HG03378 (cell line): ENCODE data around the gene MEGF11.
A peak's percentile ranks its signal among the peaks of the same experiment; 100 is the strongest.

Experiments used
- ATAC-seq: cut with Tn5 transposase; IDR thresholded peaks from one replicate; pipeline ENCODE4 v1.9.1; 2021; ENCODE audit warnings: mild to moderate bottlenecking, moderate library complexity; ENCODE audit not compliant: unreplicated experiment

The MEGF11 gene

DNA sequence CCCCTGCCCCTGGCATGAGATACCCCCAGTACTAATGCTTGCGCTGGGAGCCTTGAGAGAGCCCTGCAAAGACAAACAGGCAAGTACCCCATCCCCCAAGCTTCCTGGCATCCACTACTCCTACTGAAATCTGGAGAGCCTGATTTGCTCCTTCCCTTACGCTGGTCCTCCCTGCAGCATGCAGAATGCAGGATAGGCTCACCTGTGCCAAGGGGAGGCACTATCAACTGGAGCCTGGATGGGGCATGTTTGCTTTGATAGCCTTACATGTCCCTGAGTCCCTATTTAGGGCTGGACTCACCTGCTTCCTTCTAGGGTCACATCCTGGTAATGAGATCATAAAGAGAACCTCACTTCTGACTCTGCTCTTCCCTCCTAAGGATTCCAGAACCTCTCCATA is 341.3 kb downstream of the MEGF11 start:
- no peak for ATAC-seq

DNA sequence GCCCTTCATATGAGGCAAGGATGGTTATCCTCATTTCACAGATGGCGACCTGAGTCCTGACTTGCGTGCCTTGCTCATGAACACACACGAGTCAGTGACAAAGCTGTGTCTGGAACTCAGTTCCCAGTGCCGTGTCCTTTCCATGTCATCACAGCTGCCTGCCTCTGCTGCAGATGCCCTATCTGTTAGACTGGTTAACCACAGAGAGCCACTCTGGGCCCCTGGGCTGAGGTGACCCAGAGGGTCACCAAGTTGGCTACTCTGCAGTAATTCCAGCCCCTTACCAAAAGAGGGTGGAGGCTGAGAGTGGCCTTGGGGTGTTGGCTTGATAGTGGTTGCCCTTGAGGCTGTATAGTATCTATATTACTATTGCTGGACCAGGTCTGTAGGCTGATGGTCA is 343.2 kb downstream of the MEGF11 start:
- ATAC-seq = no peak

DNA sequence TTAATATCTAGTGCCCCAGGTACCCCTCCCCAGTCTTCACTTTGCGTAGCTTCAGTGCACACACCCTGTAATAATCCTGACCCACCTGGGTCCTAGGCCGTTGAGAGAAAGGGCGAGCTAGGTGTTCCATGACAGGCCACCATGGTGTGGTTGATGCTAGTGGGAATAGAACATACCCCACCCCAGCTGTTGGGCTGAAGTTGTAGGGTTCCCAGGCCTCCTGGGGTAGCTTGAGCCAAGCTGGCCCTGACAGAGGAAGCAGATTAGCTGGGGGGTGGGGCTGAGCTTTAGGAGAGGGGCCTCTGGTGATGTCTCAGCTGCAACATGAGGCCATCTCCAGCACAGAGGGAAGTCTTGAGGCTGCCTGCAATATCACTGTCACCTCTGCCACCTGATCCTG is 343.7 kb downstream of the MEGF11 start:
- no peak for ATAC-seq

DNA sequence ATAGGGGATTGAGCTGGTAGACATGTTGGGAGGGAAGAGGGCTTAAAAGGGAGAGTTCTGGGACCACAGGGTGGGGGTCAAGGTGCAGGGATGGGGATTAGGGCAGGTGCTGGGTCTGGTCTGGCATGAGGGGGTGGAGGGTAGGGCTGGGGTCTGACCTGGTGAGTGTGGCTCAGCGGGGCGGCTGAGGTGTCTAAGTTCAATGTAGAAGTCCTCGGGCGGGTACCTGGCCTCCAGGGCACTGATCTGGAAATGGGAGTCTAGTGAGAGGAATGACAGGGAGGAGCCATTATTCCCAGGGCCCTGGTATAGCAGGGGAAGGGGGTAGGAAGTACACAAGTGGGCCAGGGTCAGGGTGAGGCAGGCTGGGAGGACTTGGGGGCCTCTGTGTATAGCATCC is 344.7 kb downstream of the MEGF11 start:
- ATAC-seq = no peak

DNA sequence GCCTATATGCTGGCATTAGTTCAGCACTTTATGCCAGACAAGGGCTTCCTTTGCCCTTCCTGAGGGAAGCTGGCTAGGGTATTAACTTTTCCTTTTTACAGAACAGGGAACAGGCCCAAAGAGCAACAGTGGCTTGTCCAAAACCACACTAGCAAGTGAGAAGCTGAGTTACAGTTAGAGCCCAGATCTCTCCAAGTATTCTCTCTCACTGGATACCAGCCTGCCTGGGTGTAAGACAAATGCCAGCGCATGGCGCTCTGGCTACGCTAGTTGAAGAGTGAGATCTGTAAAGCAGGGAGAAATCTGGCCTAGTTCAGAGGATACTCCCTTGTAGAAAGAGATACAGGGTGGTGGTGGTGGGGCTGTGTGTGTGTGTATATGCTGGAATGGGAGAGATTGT is 345.9 kb downstream of the MEGF11 start:
- no peak for ATAC-seq

DNA sequence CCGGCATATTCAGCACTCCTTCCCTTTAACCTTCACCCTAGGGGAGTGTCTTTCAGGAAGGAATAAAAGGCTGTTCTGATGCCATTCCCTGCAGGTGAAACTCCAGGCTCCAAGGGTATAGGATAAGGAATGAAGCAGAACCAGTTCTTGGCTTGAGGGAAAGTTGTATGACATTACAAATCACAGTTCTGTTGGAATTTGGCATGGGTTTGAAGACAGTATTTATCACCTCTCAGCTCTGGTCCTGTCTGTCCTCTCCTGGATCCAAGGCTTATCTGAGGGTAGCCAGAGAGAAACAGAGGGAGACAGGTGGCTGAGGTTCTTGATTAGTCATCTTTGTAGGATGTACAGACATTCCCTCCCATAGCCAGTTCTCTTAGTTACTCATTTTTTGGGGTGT is 347.2 kb downstream of the MEGF11 start:
- no peak for ATAC-seq

DNA sequence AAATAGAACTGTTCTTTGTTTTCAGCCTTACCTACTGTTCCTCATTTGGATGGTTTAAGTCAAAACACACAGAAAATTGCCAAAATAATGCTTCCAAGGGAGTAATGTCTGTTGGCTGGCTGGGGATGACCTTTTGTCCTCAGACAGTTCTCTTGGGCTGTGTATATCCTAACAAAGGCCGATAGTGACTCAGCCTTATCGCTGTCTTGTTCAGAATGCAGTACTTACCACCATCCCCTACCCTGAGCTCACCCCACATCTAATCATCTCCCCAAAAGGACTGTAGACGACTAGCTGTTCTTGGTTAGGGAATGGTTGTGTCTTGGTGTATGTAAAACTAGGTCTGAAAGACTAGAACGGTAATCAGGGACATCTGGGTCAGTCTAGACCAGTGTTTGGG is 349.2 kb downstream of the MEGF11 start:
- no peak for ATAC-seq

DNA sequence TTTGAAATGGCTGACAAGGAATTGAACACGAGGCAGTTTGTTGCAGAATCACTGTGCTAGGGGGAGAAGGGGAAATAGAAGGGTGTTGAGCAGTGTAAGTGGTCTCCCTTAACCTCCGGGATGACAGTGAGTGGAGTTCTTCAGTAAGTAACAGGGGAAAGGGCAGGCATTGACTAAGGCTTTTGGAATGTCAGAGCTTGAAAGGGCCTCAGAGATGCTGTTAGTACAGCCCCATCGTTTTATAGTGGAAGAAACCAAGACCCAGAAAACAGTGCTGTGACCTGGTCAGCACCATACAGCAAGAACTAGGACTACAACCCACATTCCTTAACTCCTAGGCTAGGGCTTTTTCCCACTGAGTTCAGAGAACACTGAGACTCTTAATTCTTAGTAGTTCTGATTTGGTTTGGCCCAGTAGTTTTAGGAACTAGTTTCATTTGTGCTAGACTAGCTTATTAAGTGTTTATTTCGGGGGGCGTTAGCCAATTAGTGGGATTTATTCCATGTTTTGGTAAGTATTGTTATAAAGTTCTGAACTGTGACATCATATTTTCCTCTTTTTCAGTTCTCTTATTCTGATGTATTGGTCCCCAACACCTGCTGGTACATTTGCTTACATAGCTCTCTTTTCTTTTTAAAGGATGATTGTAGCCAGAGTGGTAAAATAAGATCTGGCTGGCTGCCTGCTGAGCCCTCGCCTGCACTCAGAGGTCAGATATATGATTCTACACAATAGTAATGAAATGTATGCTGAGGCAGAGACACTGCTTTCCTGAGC is 350.1 kb downstream of the MEGF11 start:
- no peak for ATAC-seq

DNA sequence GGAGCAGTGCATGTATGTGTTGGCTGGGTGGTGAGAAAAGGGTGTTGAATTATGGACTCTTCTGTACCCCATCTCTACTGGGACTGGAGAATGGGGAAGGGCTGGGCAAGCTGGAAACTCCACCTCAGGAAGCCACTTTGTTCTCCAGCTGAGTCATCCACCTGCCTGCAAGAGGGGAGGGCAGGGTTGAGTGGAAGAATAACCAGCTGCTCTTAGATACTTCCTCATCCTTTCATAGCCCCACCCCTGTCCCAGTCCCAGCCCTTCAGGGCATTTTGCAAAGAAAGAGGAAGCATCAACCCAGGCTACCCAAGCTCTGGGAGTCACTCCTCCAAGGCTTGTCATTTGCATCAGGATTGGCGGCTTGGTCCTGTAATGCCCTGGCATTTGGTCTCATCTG is 351.2 kb downstream of the MEGF11 start:
- ATAC-seq = peak; percentile 78

DNA sequence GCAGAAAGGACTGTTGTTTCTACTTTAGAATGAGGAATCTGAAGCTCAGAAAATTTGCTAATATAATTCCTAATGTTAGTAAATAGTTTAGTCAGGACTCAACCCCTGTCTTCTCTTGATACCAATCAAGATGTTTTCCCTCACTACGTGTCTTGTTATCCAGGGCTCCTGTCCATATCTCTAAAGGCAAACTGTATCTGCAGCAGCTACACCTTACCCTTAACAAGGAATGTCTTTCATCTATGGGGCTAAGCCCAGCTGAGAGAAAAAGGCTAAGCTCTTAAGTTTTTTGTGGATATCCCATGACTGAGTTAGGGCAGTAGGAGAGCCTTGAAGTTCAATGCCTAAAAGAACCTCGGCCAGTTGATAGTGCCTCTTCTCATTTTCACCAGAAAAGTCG is 351.7 kb downstream of the MEGF11 start:
- no peak for ATAC-seq

DNA sequence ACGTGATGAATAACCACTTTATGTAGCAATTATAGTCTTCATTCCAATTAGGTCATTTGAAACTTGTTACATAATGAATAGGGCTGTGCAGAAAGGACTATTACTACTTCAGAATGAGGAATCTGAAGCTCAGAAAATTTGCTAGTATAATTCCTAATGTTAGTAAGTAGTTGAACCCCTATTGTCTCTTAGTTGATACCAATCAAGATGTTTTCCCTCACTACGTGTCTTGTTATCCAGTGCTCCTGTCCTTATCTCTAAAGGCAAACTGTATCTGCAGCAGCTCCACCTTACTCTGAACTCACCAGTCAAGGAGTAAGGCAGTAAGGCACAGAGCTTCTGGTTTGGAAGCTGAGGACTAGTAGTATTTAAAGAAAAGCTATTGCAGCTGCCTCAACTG is 352.2 kb downstream of the MEGF11 start:
- no peak for ATAC-seq

DNA sequence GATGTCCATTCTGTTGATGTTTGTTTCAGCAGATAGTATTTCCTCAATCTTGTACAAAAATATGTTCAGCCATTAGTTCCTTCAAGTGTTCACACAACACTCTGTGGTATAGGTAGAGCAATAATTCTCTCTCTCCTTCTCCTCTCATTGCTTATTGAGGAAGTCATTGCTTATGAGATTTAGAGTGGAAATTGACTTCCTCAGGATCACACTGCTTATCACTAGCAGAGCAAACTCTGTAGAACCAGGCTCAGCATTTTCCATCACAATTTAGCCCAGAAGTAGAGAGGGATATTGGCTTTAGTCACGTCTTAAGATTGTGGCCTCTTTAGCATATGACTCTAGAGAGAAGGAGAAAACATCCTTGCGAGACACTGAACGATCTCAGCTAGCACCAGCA is 353.1 kb downstream of the MEGF11 start:
- no peak for ATAC-seq

DNA sequence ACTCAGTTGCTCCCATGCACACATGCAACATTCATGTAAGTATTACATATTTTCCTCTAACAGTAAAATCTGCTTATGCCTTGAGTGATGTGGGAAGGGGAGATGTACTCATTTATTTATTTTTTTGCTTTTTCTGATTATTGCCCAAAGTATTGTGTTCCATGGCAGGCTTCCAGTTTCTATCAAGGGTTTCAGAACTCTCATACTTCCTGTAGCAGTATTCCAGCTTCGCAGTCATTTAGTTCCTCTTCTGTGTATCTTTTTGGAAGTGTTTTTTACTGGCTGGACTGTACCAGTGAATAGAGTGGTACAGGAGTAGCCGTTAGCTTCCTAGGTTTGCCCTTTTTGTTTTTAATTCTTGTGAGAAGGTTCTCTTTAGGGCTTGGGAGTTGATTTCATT is 357.3 kb downstream of the MEGF11 start:
- no peak for ATAC-seq

DNA sequence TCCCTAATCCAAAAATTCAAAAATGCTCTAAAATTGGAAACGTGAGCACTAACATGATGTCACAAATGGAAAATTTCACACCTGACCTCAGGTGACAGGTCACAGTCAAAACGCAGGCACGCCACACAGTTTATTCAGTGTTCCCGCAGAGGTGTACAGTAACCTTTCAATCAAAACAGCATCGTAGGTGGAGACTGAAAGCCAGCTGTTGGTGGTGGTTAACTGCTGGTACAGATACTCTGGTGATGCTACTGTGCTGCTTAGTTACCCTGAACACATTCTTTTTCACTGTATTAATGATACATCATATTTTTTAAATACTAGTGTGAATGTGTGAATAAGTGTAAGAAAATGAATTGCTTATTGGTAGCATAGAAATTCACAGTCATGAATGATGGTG is 360.5 kb downstream of the MEGF11 start:
- ATAC-seq = no peak

DNA sequence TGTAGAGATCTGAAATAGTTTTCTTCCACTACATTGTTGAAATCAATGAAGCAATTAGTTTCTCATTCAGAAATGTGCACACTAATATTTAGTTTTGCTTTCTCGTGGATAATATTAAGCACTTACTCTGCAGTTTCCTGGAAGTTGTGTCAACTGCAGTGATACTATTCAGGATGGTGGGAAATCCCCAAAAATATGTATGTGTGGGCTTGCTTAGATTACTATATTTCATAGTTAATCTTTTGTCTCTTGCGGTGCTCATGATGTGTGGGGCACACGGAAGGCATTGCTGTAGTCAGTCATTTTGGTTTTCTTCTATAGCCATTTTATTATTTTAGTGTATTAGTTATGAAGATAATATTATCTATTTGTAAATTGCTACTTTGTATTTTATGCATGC is 364.6 kb downstream of the MEGF11 start:
- ATAC-seq = no peak

DNA sequence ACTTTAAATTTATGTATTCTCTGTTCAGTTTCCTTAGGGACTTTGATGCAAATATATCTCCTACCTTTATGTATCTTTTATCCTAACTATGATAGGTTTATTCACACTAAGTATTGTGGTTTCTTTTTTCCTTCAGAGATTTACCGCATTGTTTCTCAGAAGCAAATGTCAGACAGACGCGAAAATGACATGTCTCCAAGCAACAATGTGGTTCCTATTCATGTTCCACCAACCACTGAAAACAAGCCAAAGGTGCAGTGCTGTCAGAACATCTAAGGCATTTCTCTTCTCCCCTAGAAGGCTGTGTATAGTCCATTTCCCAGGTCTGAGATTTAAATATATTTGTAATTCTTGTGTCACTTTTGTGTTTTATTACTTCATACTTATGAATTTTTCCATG is 366.0 kb downstream of the MEGF11 start:
- no peak for ATAC-seq

DNA sequence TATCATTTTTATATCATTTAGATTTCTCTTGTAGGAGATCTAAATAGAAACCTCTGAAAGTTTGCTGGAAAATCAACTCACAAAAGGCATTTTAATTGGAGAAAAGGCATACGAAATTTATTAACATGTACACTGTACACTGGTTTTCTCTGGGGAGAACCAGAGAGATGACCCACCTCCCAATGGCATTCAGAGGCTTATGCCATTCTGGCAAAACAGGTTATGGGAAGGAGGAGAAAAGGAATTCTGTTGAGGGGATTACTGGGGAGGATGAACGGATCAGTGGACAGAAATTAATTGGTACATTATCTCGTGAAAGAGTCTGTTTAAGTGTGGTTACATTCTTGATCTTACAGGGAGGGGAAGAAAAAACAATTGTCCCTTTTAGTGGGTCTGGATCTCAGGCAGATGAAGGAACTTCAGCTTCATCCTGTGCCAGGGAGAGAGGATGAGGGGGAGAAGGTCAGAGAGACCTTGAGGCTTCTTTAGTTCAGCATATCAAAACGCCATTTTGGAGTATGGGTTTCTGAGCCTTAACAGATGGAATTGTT is 367.8 kb downstream of the MEGF11 start:
- no peak for ATAC-seq

DNA sequence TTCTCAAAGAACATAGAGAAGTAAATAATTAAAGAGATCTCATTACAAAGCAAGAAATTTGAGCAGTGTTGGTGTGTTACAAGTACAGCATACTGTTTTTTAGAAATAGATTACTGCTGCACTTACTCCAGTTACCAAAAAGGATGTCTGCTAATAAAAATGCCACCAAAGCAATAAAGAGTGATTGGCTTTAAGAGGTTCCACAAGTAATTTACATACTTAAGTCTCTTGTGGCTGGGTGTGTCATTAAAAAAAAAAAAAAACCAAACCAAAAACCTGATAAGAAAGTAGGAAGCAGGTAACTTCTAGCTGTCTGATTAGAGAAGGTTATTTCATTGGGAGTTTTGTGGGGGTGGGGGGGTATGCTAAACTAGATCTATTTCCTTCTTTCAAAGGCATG is 369.0 kb downstream of the MEGF11 start:
- ATAC-seq = no peak

DNA sequence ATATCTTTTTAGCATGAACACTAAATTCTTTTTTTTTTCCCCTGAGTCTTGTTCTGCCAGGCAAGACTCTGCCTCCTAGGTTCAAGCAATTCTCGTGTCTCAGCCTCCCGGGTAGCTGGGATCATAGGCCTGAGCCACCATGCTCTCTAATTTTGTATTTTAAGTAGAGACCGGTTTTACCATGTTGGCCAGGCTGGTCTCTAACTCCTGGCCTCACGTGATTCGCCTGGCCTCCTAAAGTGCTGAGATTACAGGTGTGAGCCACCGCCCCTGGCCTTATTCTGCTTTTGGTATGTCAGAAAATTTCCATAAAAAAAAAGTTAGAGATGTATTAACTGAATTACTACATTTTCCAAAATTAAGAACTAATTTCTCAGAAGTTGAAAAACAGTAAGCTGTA is 370.0 kb downstream of the MEGF11 start:
- no peak for ATAC-seq

DNA sequence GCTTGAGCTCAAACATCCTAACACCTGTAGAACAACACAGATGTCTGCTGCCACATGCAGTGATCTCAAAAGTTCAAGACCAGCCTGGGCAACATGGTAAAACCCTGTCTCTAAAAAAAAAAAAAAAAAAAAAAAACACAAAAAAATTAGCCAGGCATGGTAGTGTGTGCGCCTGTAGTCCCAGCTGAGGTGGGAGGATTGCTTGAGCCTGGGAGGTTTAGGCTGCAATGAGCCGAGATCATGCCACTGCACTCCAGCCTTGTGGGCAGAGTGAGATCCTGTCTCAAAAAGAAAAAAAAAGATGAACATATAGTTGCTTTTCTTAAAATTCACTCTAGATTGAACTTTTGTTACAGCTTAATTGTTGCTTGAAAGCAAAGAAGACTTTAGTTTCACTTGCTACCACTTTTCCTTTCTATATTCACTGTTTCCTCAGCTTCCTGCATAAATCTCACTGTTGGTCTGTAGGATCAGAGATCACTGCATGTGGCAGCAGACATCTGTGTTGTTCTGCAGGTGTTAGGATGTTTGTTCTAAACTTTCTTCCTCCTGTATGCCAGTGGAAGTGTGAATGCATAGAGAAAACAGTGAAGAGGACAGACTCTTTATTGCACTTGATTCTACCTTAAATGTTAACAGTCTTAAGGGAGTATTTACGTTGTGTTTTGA is 371.6 kb downstream of the MEGF11 start:
- ATAC-seq = no peak

DNA sequence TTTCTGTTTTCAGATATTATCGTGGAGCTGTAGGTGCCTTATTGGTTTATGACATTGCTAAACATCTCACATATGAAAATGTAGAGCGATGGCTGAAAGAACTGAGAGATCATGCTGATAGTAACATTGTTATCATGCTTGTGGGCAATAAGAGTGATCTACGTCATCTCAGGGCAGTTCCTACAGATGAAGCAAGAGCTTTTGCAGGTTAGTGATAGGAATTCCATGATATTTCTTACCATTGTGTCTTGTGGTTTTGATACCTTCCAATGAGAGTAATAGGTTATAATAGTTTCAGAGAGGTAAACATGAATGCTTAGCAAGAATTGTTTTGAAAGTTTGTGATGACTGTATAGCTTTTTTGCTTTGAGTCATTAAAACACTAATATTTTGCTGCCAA is 375.8 kb downstream of the MEGF11 start:
- no peak for ATAC-seq

DNA sequence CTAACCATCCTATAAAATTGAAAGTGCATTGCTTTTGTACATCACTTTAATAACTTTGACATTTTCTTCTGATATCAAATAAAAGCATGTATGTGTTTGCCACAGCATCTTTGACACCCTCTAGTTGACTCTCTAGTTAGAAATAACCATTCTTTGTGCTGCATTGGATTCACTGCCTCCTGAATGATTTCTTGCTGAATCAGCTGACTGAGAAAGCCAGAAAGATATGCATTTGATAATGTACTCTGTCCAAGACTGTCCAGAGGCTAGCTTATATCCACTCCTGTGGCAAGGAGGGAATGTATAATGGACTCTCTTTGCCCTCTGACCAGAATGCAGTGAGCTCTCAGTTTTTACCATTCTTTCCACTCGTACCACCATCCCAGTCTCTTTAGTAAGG is 378.1 kb downstream of the MEGF11 start:
- no peak for ATAC-seq

DNA sequence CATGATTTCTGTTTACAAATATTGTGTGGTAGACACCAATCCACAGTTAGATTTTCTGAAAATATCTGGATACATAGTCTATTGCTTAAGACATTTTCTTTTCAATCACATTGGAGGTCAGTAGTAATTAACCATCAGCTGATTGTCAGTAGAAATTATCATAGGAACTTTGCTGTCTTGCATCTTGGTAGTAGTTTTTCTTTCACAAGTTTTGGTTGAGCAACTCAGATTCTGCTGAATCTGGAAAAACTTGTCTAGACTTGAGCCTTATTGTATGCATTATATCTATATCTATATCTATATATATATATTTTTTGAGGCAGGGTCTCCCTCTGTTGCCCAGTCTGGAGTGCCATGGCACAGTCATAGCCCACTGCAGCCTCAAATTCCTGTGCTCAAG is 380.3 kb downstream of the MEGF11 start:
- ATAC-seq = no peak
